ENCODE measurements around the gene ADAMTSL1.

ADAMTSL1 gene

GRCh38 chr9:18890372-18890771, 416.4 kb downstream of the ADAMTSL1 start:
- peak; percentile 53 for DNase-seq (ENCODE audit: low read depth)
- no peak overlapping the region for H3K4me3 ChIP-seq (ENCODE audit: low read length)
- no peak for TF ChIP-seq CTCF (conservative IDR thresholded peaks at IDR 0.05; ENCODE audit: low read length)

DNA sequence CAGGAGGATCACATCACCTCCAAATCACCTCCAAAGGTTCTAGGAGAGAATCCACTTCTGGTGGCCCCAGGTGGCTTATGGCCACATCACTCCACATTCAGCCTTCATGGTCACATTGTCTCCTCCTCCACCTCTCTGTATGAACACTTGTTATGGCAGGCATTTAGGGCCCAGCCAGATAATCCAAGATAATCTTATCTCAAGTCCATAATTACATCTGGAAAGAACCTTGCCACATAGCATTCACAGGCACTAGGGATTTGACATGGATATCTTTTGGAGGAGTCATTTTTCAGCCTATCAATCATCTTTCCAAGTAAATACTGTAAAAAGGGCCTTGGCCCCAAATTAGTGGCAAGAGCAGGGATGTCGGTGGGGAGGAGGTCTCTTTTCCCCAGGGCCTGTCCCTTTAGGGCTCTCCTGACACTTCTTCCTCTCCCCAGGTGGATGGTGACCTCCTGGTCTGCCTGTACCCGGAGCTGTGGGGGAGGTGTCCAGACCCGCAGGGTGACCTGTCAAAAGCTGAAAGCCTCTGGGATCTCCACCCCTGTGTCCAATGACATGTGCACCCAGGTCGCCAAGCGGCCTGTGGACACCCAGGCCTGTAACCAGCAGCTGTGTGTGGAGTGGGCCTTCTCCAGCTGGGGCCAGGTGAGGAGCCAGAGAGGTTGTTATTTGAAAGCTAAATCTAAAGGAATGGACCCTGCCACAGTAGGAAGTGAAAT, 418.2 kb downstream of the ADAMTSL1 start:
- H3K4me3 ChIP-seq (ENCODE audit: low read length), result no peak overlapping the region
- DNase-seq (ENCODE audit: low read depth), result no peak
- no peak for TF ChIP-seq CTCF (conservative IDR thresholded peaks at IDR 0.05; ENCODE audit: low read length)

GRCh38 chr9:18893046-18893445, 419.1 kb downstream of the ADAMTSL1 start:
- no peak for DNase-seq (ENCODE audit: low read depth)
- TF ChIP-seq CTCF (conservative IDR thresholded peaks at IDR 0.05; ENCODE audit: low read length), result no peak
- no peak overlapping the region for H3K4me3 ChIP-seq (ENCODE audit: low read length)

DNA sequence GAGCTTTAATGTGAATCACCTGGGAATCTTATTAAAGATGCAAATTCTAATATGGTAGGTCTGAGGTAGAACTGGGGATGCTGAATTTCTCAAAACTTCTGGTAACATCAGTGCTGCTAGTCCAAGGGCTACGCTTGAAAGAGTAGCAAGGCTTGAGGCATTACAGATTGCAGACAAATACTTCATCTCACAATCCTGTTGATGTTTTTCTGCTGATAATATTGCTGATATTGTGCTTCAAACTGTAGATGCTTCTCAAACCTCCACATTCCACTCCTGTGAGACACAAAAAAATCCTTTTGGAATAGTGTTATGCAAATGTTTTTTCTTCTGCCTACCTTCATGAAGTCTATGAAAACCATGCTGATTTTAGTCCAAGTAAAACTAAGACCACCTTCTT, 419.5 kb downstream of the ADAMTSL1 start:
- H3K4me3 ChIP-seq (ENCODE audit: low read length), result no peak overlapping the region
- DNase-seq (ENCODE audit: low read depth), result no peak
- TF ChIP-seq CTCF (conservative IDR thresholded peaks at IDR 0.05; ENCODE audit: low read length), result no peak

GRCh38 chr9:18896004-18896403, 422.1 kb downstream of the ADAMTSL1 start:
- no peak for DNase-seq (ENCODE audit: low read depth)
- TF ChIP-seq CTCF (conservative IDR thresholded peaks at IDR 0.05; ENCODE audit: low read length), result no peak

GRCh38 chr9:18896531-18897179, 422.7 kb downstream of the ADAMTSL1 start:
- H3K4me3 ChIP-seq (ENCODE audit: low read length), result no peak overlapping the region
- no peak for TF ChIP-seq CTCF (conservative IDR thresholded peaks at IDR 0.05; ENCODE audit: low read length)
- no peak for DNase-seq (ENCODE audit: low read depth)

More at GRCh38 chr9:18896004-18896403, 422.1 kb downstream of the ADAMTSL1 start:
- H3K4me3 ChIP-seq (ENCODE audit: low read length), result no peak overlapping the region

GRCh38 chr9:18903450-18903849, 429.5 kb downstream of the ADAMTSL1 start:
- DNase-seq (ENCODE audit: low read depth), result no peak
- H3K4me3 ChIP-seq (ENCODE audit: low read length), result no peak overlapping the region
- no peak for TF ChIP-seq CTCF (conservative IDR thresholded peaks at IDR 0.05; ENCODE audit: low read length)
